ENCODE data around the gene CRLF3. TPM values are rescaled to one million over a fixed set of nuclear protein-coding genes. Genes with fewer than 3 reads are reported as not detected.
"Not testable (repeated sequence)": the region's sequence is repeated elsewhere in the genome, so short reads cannot be mapped to it uniquely, and the experiment has no call there.

CRLF3 gene
- polyA plus RNA-seq, 3 donors = 41.0 to 92.8 (median 88.5) TPM

- Histone ChIP-seq H2AFZ (ENCODE audit: insufficient read depth, low read depth, low read length, poor library complexity, severe bottlenecking) (no peak overlapping the region), H3K36me3 (replicated peaks in 1 of 2; ENCODE audit: control insufficient read depth in 1 of 2, insufficient read depth in 2 of 2, low read length in 2 of 2) (peaks cover 54 to 86% of the 10 kb centered on the region in 2 donors), H3K9me3 (replicated peaks in 1 of 2; ENCODE audit: control insufficient read depth in 1 of 2, insufficient read depth in 1 of 2, low read length in 2 of 2) (no peaks in the 10 kb centered on the region), H3K27ac (ENCODE audit: low read depth in 1 of 2, low read length in 2 of 2) (peak overlapping the region in 1 of 2 donors; percentile 54), H3K4me2 (replicated peaks; ENCODE audit: extremely low read depth, low read length, poor library complexity, severe bottlenecking) (no peak overlapping the region), H3K27me3 (ENCODE audit: control insufficient read depth in 2 of 2, insufficient read depth in 2 of 2, low read length in 2 of 2) (no peaks in the 10 kb centered on the region), H3K9ac (ENCODE audit: insufficient read depth, low read length, poor library complexity, severe bottlenecking) (no peak overlapping the region), H3K4me1 (ENCODE audit: control insufficient read depth in 1 of 2, insufficient read depth in 2 of 2, low read length in 2 of 2) (no peaks in the 10 kb centered on the region), H3K4me3 (replicated peaks in 1 of 3; ENCODE audit: low read depth in 2 of 3, low read length in 3 of 3) (no peak overlapping the region), H3K79me2 (ENCODE audit: insufficient read depth, low read length) (peaks cover 3% of the 10 kb centered on the region), H4K20me1 (ENCODE audit: insufficient read depth, low read length) (peaks cover 54% of the 10 kb centered on the region)
- Mint-ChIP-seq H3K27ac (peak overlapping the region in 4 of 7 donors; percentile 43 to 80 (median 66)), H3K27me3 (ENCODE audit: low read depth in 3 of 3) (no peaks in the 10 kb centered on the region), H3K4me1 (peaks cover 2% of the 10 kb centered on the region), H3K9me3 (no peaks in the 10 kb centered on the region), H3K4me3 (no peak overlapping the region), H3K36me3 (peaks cover 46 to 75% of the 10 kb centered on the region in 2 donors)
- TF ChIP-seq CTCF (IDR thresholded peaks at IDR 0.05) = no peak
- no peak for DNase-seq
- WGBS (ENCODE audit: insufficient coverage) = 92% methylated on average over 3 of the region's 6 CpGs
- intact Hi-C loops (cut with micrococcal nuclease) = no loop called here
Observed at GRCh38 chr17:30780343-30780742, 44.1 kb downstream of the CRLF3 start.

GRCh38 chr17:30768771-30769170 is 55.7 kb downstream of the CRLF3 start:
- H3K27ac ChIP-seq (ENCODE audit: low read depth in 1 of 2, low read length in 2 of 2); H3K4me3 ChIP-seq (replicated peaks in 1 of 3; ENCODE audit: low read depth in 2 of 3, low read length in 3 of 3); H3K4me1 Mint-ChIP-seq; H3K4me2 ChIP-seq (replicated peaks; ENCODE audit: extremely low read depth, low read length, poor library complexity, severe bottlenecking); H3K9me3 ChIP-seq (replicated peaks in 1 of 2; ENCODE audit: control insufficient read depth in 1 of 2, insufficient read depth in 1 of 2, low read length in 2 of 2); H3K79me2 ChIP-seq (ENCODE audit: insufficient read depth, low read length); H4K20me1 ChIP-seq (ENCODE audit: insufficient read depth, low read length); H3K9me3 Mint-ChIP-seq; H3K9ac ChIP-seq (ENCODE audit: insufficient read depth, low read length, poor library complexity, severe bottlenecking); H3K4me1 ChIP-seq (ENCODE audit: control insufficient read depth in 1 of 2, insufficient read depth in 2 of 2, low read length in 2 of 2); DNase-seq; intact Hi-C loops (cut with micrococcal nuclease); H3K27me3 ChIP-seq (ENCODE audit: control insufficient read depth in 2 of 2, insufficient read depth in 2 of 2, low read length in 2 of 2); H3K27me3 Mint-ChIP-seq (ENCODE audit: low read depth in 3 of 3); H2AFZ ChIP-seq (ENCODE audit: insufficient read depth, low read depth, low read length, poor library complexity, severe bottlenecking); H3K27ac Mint-ChIP-seq; H3K4me3 Mint-ChIP-seq: not testable (repeated sequence)
- WGBS (ENCODE audit: insufficient coverage) = no CpG with 5 or more reads among the region's 3 CpGs
- H3K36me3 Mint-ChIP-seq = peaks cover 39 to 63% of the 10 kb centered on the region in 2 donors
- H3K36me3 ChIP-seq (replicated peaks in 1 of 2; ENCODE audit: control insufficient read depth in 1 of 2, insufficient read depth in 2 of 2, low read length in 2 of 2) = peaks cover 34 to 69% of the 10 kb centered on the region in 2 donors

- H3K36me3 Mint-ChIP-seq = peaks cover 36 to 62% of the 10 kb centered on the region in 2 donors
Observed at GRCh38 chr17:30767641-30768404, 56.7 kb downstream of the CRLF3 start.

More at GRCh38 chr17:30767641-30768404, 56.7 kb downstream of the CRLF3 start:
- H2AFZ ChIP-seq (ENCODE audit: insufficient read depth, low read depth, low read length, poor library complexity, severe bottlenecking); DNase-seq; H3K9ac ChIP-seq (ENCODE audit: insufficient read depth, low read length, poor library complexity, severe bottlenecking); H3K27ac ChIP-seq (ENCODE audit: low read depth in 1 of 2, low read length in 2 of 2); H3K9me3 Mint-ChIP-seq; H4K20me1 ChIP-seq (ENCODE audit: insufficient read depth, low read length); H3K4me2 ChIP-seq (replicated peaks; ENCODE audit: extremely low read depth, low read length, poor library complexity, severe bottlenecking); intact Hi-C loops (cut with micrococcal nuclease); H3K4me1 Mint-ChIP-seq; H3K4me3 ChIP-seq (replicated peaks in 1 of 3; ENCODE audit: low read depth in 2 of 3, low read length in 3 of 3); H3K9me3 ChIP-seq (replicated peaks in 1 of 2; ENCODE audit: control insufficient read depth in 1 of 2, insufficient read depth in 1 of 2, low read length in 2 of 2); H3K27me3 Mint-ChIP-seq (ENCODE audit: low read depth in 3 of 3); H3K27me3 ChIP-seq (ENCODE audit: control insufficient read depth in 2 of 2, insufficient read depth in 2 of 2, low read length in 2 of 2); H3K4me3 Mint-ChIP-seq; H3K4me1 ChIP-seq (ENCODE audit: control insufficient read depth in 1 of 2, insufficient read depth in 2 of 2, low read length in 2 of 2); H3K79me2 ChIP-seq (ENCODE audit: insufficient read depth, low read length): not testable (repeated sequence)
- 90% methylated on average over 5 of the region's 14 CpGs for WGBS (ENCODE audit: insufficient coverage)
- peak overlapping the region in 1 of 7 donors; percentile 75 for H3K27ac Mint-ChIP-seq
- H3K36me3 ChIP-seq (replicated peaks in 1 of 2; ENCODE audit: control insufficient read depth in 1 of 2, insufficient read depth in 2 of 2, low read length in 2 of 2) = peaks cover 36 to 69% of the 10 kb centered on the region in 2 donors

All from CD14-positive monocyte (primary cell).